Measurements from ENCODE around the gene SORCS2. TPM values are rescaled to one million over a fixed set of nuclear protein-coding genes. Genes with fewer than 3 reads are reported as not detected.

SORCS2 gene
- total RNA-seq, 1 experiment from 2014 or later: not detected

GRCh38 chr4:7148337-7148736 is 44.0 kb upstream of the SORCS2 start:
- H3K36me3 Mint-ChIP-seq (ENCODE audit: insufficient read depth, unreplicated experiment): no peaks in the 10 kb centered on the region
- H3K4me1 Mint-ChIP-seq (ENCODE audit: insufficient read depth, unreplicated experiment): no peaks in the 10 kb centered on the region
- DNase-seq (ENCODE audit: unreplicated experiment): no peak
- BruUV-seq (replicated peaks): no TSS peak
- no peak overlapping the region for H3K27ac Mint-ChIP-seq (ENCODE audit: low read depth, unreplicated experiment)
- TF ChIP-seq CTCF (IDR thresholded peaks at IDR 0.05; ENCODE audit: unreplicated experiment): no peak
- ChIA-PET CTCF (interaction anchor here (0.7 to 1.2 kb wide), 2 partner anchors 9 to 601 kb away, joined by 4 to 5 read pairs; no protein-coding TSS in a partner anchor), POLR2A (no interaction called here)
- no peak overlapping the region for H3K4me3 Mint-ChIP-seq (ENCODE audit: unreplicated experiment)
- intact Hi-C loops (cut with micrococcal nuclease): no loop called here
- H3K27me3 Mint-ChIP-seq (ENCODE audit: insufficient read depth, unreplicated experiment): peaks cover 25% of the 10 kb centered on the region
- H3K9me3 Mint-ChIP-seq (ENCODE audit: unreplicated experiment): no peaks in the 10 kb centered on the region

GRCh38 chr4:7150036-7150635 is 42.2 kb upstream of the SORCS2 start:
- peaks cover 26% of the 10 kb centered on the region for H3K27me3 Mint-ChIP-seq (ENCODE audit: insufficient read depth, unreplicated experiment)
- CTCF ChIA-PET: interaction anchor here (0.6 to 0.7 kb wide), 2 partner anchors 35 to 347 kb away, joined by 3 to 5 read pairs; no protein-coding TSS in a partner anchor
- POLR2A ChIA-PET: no interaction called here

GRCh38 chr4:7151668-7152227 is 40.6 kb upstream of the SORCS2 start:
- ChIA-PET CTCF (interaction anchor here (0.7 to 1.8 kb wide), 6 partner anchors 10 to 479 kb away, joined by 3 to 5 read pairs (median 4); no protein-coding TSS in a partner anchor), POLR2A (no interaction called here)
- peak; percentile 18 for TF ChIP-seq CTCF (IDR thresholded peaks at IDR 0.05; ENCODE audit: unreplicated experiment)
- peaks cover 24% of the 10 kb centered on the region for H3K27me3 Mint-ChIP-seq (ENCODE audit: insufficient read depth, unreplicated experiment)
- no peak overlapping the region for H3K4me3 Mint-ChIP-seq (ENCODE audit: unreplicated experiment)
- H3K36me3 Mint-ChIP-seq (ENCODE audit: insufficient read depth, unreplicated experiment): no peaks in the 10 kb centered on the region
- intact Hi-C loops (cut with micrococcal nuclease): no loop called here
- DNase-seq (ENCODE audit: unreplicated experiment): peak; percentile 36
- H3K4me1 Mint-ChIP-seq (ENCODE audit: insufficient read depth, unreplicated experiment): peaks cover 11% of the 10 kb centered on the region
- no peaks in the 10 kb centered on the region for H3K9me3 Mint-ChIP-seq (ENCODE audit: unreplicated experiment)
- no TSS peak for BruUV-seq (replicated peaks)
- no peak overlapping the region for H3K27ac Mint-ChIP-seq (ENCODE audit: low read depth, unreplicated experiment)

More at GRCh38 chr4:7150036-7150635, 42.2 kb upstream of the SORCS2 start:
- DNase-seq (ENCODE audit: unreplicated experiment): no peak
- intact Hi-C loops (cut with micrococcal nuclease): no loop called here
- TF ChIP-seq CTCF (IDR thresholded peaks at IDR 0.05; ENCODE audit: unreplicated experiment): no peak
- no TSS peak for BruUV-seq (replicated peaks)
- H3K9me3 Mint-ChIP-seq (ENCODE audit: unreplicated experiment): no peaks in the 10 kb centered on the region
- peaks cover under 1% of the 10 kb centered on the region for H3K4me1 Mint-ChIP-seq (ENCODE audit: insufficient read depth, unreplicated experiment)
- no peak overlapping the region for H3K27ac Mint-ChIP-seq (ENCODE audit: low read depth, unreplicated experiment)
- H3K36me3 Mint-ChIP-seq (ENCODE audit: insufficient read depth, unreplicated experiment): no peaks in the 10 kb centered on the region
- H3K4me3 Mint-ChIP-seq (ENCODE audit: unreplicated experiment): no peak overlapping the region

- H3K27ac Mint-ChIP-seq (ENCODE audit: low read depth, unreplicated experiment): no peak overlapping the region
- no peak for DNase-seq (ENCODE audit: unreplicated experiment)
- H3K27me3 Mint-ChIP-seq (ENCODE audit: insufficient read depth, unreplicated experiment): peaks cover 11% of the 10 kb centered on the region
- no TSS peak for BruUV-seq (replicated peaks)
- no peak for TF ChIP-seq CTCF (IDR thresholded peaks at IDR 0.05; ENCODE audit: unreplicated experiment)
- intact Hi-C loops (cut with micrococcal nuclease): no loop called here
- no peaks in the 10 kb centered on the region for H3K36me3 Mint-ChIP-seq (ENCODE audit: insufficient read depth, unreplicated experiment)
- no peaks in the 10 kb centered on the region for H3K9me3 Mint-ChIP-seq (ENCODE audit: unreplicated experiment)
- H3K4me3 Mint-ChIP-seq (ENCODE audit: unreplicated experiment): no peak overlapping the region
- POLR2A ChIA-PET: no interaction called here
- H3K4me1 Mint-ChIP-seq (ENCODE audit: insufficient read depth, unreplicated experiment): peaks cover 11% of the 10 kb centered on the region
- CTCF ChIA-PET: interaction anchor here (0.6 kb wide), 1 partner anchor 8 kb away, joined by 3 read pairs; no protein-coding TSS in a partner anchor
These were observed 38.6 kb upstream of the SORCS2 start for GRCh38 chr4:7153711-7154110.

All from MCF 10A (cell line).